Measurements from ENCODE around the gene TIMM8A. TPM values are rescaled to one million over a fixed set of nuclear protein-coding genes. Genes with fewer than 3 reads are reported as not detected.

Gene TIMM8A
- total RNA-seq, result 10 to 100 TPM; 13.0 to 16.9 TPM
- long read RNA-seq, partial matches to known transcripts, result 0 of 3 reads
- long read RNA-seq, other reads (novel, unspliced or antisense), result 0 of 3 reads

DNA sequence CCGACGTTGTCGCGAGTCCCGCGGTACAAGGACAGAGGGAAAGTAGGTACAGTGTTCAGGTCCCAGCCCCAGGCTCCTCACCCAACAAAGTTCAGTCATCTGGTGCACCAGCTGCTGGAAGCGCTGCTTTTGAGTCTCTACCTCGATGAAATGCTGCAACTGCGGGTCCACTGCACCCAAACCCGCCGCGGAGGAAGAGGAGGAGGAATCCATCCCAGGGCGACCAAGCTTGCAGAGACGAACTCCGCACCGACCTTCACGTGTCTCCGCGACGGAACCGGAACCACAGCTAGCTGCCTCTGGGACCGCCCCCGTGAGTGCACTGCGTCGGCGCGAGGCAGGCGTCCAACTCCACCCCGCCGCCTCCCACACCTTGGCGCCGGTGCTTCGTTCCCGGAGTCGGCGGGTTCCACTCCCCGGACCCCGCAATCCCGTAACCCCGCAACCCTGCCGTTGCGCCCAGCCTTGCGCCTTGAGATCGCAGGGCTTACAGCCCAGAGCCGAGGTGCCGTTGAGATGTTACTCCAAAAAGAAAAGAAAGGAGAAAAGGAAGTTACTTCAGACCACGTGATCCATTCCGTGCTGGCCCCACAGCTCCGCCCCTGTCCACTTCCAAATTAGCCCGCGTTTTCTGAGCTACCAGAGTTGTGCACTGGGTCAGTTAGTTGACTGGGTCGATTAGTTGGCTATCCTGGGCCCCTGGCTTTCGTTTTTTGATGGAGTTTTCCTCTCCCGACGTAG is at the start of gene TIMM8A:
TSS of gene TIMM8A (minus strand) at position 291 of the 741 bp plus-strand sequence. CDS start at position 213, 78 bp downstream.
- ATAC-seq, result peak; percentile 98
- DNase-seq, result peak; percentile 80 to 84
- intact Hi-C loops (cut with DNase I, micrococcal nuclease), result no loop called here

DNA sequence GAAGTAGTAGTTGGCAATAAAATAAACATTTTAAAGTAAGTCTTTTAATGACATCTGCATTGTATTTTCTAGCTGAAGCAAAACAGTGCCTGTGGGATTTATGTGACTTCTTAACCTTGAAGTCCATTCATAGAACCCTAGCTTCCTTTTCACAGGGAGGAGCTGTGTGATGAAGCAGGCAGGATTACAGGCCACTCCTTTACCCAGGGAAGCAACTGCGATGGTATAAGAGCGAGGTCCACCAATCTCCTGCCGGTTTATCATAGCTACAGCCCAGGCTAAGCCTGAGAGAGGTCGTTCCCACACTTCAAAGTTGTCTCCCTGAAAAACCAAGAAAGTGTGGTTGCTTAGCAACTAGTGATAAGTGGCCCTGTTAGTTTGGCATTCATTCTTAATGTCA is 49.2 kb upstream of the TIMM8A start:
- intact Hi-C loops (cut with DNase I, micrococcal nuclease), result no loop called here
- ATAC-seq (peak; percentile 78), DNase-seq (no peak)

- ATAC-seq, result no peak
- no peak for DNase-seq
- intact Hi-C loops (cut with DNase I, micrococcal nuclease), result no loop called here
These were observed 47.2 kb upstream of the TIMM8A start for GRCh38 chrX:101395789-101396188.

DNA sequence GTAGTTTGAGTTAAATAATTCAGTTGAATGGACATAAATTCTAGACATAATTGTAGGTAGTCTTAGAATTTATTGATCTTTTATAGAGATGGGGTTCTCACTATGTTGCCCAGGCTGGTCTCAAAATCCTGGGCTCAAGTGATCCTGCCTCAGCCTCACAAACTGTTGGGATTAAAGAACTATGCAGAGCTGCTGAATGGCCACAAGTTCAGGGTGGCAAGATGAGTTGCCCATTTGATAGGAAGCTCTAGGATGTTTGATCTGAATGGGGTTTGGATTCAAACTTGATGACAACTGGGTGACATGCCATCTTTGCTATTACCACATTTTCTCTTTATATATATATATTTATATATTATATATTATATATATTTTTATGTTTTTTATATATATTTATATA is 45.8 kb upstream of the TIMM8A start:
- intact Hi-C loops (cut with DNase I, micrococcal nuclease), result no loop called here
- no peak for ATAC-seq
- no peak for DNase-seq

GRCh38 chrX:101393530-101394305 is 45.2 kb upstream of the TIMM8A start:
- ATAC-seq, result peak; percentile 48
- intact Hi-C loops (cut with DNase I, micrococcal nuclease), result no loop called here
- no peak for DNase-seq

DNA sequence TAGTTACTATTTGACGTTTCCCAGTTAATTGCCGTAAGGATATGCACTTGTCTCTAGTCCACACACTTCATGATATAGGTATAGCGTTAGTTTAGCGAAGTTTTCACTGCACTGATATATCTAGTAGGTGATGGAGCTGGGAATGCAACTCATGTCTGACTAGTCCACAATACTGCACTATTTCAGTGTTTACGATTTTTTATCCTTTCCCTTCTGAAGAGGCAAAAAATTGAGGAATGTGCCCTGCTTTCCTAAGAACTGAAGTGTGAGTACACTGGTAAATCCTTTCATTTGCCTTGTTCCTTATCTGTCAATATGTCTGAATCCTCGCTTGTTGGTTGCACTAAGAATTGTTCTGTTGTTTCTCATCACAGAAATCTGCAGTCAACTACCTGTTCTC is 43.3 kb upstream of the TIMM8A start:
- ATAC-seq (no peak), DNase-seq (no peak)
- intact Hi-C loops (cut with DNase I, micrococcal nuclease), result no loop called here

DNA sequence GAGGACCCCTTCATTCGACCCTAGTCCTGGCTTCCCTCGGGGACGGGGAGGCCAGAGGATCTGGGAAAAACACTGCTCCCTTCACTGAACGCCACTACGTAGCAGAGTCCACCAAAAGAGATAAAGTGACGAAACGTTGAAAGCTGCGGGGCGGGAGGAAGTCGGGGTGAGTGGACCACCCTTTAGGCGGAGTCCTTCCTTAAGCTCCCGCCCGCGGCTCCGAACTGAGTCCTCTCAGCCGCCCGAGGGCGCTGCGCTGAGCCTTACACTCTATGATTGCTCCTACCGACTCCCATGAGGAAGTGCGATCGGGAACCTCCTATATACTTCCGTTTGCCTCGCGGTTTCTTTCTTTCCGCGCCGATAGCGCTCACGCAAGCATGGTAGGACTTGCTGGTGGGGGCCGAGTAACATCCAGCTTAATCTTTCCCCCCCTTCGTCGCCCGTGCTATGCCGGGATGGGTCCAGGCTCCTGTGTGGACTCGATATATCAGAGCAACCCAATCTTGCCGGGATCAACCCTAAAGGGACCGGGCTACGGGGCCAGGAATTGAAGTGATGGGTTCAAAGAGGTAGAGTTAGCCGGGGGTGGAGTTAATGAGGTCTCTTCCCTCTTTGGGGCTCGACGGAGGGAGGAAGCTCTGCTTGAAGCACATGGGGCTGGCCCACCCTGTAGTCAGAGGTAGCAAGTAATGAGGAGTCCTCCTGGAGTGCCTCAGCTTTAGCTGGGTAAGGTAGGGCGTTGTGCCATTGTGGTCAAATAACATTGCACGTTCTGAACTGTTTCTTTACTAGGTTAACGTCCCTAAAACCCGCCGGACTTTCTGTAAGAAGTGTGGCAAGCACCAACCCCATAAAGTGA is 42.4 kb upstream of the TIMM8A start, which contains the start of gene RPL36A:
TSS of gene RPL36A (plus strand) at position 348 of the 862 bp plus-strand sequence. CDS start at position 381, 33 bp downstream.
- ATAC-seq, result peak; percentile 91
- intact Hi-C loops (cut with DNase I, micrococcal nuclease), result no loop called here
- DNase-seq, result peak; percentile 83 to 89

- ATAC-seq, result no peak
- DNase-seq, result no peak
- intact Hi-C loops (cut with DNase I, micrococcal nuclease), result no loop called here
These were observed 40.1 kb upstream of the TIMM8A start for GRCh38 chrX:101388604-101389003.

DNA sequence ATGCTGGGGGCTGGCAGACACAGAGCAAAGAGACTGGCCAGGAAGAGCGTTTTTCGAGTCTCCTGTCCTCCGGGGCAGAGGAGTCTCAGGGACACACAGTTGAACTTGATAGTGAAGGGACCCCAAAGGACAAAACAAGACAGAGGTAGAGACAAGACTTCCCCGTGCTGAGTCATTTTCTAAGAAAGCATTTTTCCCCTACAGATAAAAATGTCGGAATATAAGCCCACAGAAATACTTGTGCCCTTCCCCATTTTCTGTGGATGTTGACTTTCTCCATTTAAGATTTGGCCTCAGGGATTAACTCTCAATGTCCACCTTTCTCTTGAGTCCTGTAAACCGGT is 38.0 kb upstream of the TIMM8A start:
- no peak for ATAC-seq
- intact Hi-C loops (cut with DNase I, micrococcal nuclease), result no loop called here
- no peak for DNase-seq

GRCh38 chrX:101385795-101386541 is 37.4 kb upstream of the TIMM8A start, which contains the start of gene BTK:
BTK (minus strand) TSS chrX:101386191; CDS start chrX:101375284, 10,907 bp downstream.
- DNase-seq (peak in 1 of 2 donors; percentile 30), ATAC-seq (no peak)
- intact Hi-C loops (cut with DNase I, micrococcal nuclease), result no loop called here

- ATAC-seq (no peak), DNase-seq (no peak)
- intact Hi-C loops (cut with DNase I, micrococcal nuclease), result no loop called here
These were observed 36.6 kb upstream of the TIMM8A start for GRCh38 chrX:101385026-101385684.

GRCh38 chrX:101383679-101384205 is 35.2 kb upstream of the TIMM8A start:
- intact Hi-C loops (cut with DNase I, micrococcal nuclease), result no loop called here
- ATAC-seq (no peak), DNase-seq (no peak)

- DNase-seq, result no peak
- intact Hi-C loops (cut with DNase I, micrococcal nuclease), result no loop called here
- ATAC-seq, result no peak
These were observed 29.0 kb upstream of the TIMM8A start for GRCh38 chrX:101377547-101377946.

- ATAC-seq, result no peak
- no peak for DNase-seq
- intact Hi-C loops (cut with DNase I, micrococcal nuclease), result no loop called here
These were observed 22.5 kb upstream of the TIMM8A start for GRCh38 chrX:101370888-101371504.

GRCh38 chrX:101369687-101370086 is 21.1 kb upstream of the TIMM8A start:
- ATAC-seq (no peak), DNase-seq (no peak)
- intact Hi-C loops (cut with DNase I, micrococcal nuclease), result no loop called here

DNA sequence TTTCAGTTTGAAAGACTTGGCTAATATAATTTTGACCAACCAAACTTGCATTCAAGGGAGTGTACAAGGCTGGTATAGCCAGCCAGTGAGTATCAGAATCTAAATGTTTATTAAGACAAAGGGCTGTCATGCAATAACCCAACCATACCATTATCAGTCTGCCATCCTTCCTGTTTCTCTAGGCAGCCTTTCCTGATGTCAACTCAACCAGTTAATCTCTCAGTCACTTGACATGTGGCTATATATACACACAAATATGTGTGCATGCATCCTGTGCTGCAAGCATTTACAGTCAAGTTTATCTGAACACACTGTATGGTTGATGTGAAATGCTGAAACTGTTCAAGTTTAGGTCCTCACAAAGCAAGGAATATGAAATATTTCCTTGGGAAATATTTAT is 20.3 kb upstream of the TIMM8A start:
- DNase-seq (no peak), ATAC-seq (no peak)
- intact Hi-C loops (cut with DNase I, micrococcal nuclease), result no loop called here

- intact Hi-C loops (cut with DNase I, micrococcal nuclease), result no loop called here
- DNase-seq (no peak), ATAC-seq (no peak)
These were observed 16.8 kb upstream of the TIMM8A start for GRCh38 chrX:101365301-101365795.

All from left colon (tissue), 2 donors.